GM19025 (cell line): Measurements from ENCODE around the gene MUC13.

ENCODE experiments used
- ATAC-seq: cut with Tn5 transposase; IDR thresholded peaks from one replicate; pipeline ENCODE4 v1.9.1; 2021; ENCODE audit warnings: mild to moderate bottlenecking, low read depth, moderate library complexity; ENCODE audit not compliant: unreplicated experiment

Gene MUC13

DNA sequence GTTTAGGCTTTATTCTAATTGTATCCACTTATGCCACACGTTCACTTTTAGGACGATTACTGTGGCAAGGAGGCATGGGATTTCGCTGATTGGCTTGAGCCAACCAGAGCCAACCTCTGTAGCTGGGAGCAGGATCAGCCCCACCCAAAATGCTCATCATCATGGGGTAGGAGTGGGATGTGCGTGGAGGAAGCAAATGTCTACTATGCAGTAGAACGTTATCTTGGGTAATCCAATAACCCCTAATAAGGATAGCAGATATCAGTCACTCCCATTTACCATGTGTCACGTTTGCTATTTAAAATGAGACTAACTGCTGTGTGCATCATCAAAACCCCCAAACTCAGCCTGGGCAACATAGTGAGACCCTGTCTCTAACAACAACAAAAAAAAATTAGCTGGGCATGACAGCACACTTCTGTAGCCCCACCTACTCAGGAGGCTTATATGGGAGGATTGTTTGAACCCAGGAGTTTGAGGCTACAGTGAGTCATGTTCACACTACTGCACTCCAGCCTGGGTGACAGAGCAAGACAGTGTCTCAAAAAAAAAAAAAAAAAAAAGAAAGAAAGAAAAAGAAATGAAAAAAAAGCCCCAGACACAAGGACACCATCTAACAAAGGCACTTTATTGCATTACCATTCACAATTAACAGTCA, 29.6 kb downstream of the MUC13 start:
- no peak for ATAC-seq

DNA sequence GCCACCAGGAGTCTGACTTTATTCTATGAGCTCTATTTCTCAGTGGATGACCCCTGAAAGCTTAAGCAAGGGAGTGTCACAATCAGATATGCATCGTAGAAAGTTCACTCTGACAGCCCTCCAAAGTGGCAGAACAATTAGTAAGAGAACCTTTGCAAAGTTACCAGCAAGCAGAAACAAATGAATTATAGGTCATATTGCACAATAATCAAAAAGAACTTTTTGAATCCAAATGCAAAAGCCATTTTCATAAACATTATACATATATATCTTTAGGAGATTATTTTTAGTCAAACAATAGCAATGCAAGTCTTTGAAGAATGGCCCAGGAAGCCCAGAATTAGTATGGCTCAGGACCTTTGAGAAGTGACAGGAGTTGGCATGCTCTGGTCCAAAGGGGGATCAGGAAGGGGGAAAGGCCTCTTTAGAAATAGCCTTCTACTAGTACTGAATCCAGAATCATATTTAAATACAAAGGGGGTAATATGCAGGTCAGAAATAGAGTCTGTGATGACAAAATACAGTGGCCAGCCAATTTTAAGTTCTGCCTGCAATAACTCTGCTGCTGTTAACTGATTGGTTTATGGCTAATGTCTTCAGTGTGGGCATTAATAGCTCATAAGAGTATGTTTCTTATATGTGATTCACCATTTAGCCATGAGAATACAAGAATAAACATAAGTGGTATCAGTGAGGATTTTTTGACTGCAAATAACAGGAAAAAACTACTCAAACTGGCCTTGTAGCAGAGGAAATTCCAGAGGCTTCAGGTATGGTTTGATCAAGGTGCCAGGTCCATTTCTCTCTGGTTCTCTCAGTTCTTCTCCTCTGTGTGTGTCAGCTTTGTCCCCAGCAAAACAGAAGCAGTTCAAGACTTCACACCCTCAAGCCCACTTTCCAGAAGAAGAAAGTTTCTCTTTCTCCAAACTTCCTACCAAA, 30.4 kb downstream of the MUC13 start:
- no peak for ATAC-seq

DNA sequence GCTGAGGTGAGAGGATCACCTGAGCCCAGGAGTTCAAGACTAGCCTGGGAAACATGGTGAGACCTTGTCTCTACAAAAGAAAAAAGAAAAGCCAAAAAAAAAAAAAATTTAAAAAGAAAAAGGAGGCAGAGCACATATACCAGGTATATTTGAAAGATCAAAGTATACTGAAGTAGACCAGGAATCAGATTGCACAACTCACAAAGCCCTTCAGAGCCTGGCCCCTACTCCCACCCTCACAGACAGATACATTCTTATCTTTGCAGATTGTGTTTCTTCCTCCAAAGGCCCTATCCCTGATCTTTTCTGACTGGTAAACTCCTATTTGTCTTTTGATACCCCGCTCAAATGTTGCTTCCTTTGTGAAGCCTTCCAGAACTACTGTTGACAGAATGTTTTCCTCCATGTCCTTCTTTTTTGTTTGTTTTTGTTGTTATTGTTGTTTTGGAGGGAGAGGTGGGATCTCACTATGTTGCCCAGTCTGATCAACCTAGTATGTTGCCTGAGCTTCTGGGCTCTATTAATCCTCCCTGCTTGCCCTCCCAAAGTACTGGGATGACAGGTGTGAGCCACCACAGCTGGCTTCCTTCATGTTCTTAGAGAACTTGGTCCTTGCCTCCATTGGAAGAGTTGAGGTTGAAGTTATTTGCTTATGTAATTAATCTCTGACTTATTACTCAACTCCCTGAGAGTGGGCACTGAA, 37.6 kb downstream of the MUC13 start:
- no peak for ATAC-seq

DNA sequence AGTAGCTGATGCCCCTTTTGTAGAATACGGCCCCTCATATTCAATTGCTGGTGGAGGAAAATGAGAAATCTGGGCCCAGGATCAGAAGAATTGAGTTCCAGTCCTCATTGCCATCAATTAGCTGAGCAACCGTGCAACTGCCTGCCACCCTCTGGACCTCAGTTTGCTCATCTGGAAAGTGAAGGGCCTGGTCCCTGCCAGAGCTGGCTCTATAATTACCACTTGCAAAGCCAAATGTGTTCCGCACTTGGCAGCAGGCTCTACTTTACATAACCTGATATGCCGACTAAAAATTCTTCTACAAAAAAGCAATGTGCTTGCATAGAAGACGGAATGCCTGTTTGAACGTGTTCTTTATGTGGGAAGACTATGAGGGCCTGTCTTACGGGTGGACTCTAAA, 38.8 kb downstream of the MUC13 start:
- ATAC-seq = no peak

DNA sequence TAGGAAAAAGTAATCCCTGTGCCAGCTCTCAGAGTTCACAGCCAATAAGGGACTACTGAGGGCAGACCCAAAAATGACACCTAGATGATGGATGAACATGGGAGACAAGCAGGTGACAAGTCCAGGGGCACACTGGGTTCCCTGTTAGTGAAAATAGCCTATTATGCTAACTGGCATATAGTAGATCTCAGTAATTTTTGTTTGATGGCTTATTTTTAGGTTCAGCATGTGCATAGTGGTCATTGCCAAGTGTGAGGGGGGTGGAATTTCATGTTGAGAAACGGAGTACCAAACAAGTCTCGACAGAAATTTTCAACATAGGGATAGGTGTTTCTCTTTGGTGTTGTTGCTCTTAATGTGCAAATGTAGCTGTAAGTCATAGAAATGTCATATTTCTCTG, 41.0 kb downstream of the MUC13 start:
- ATAC-seq = no peak

DNA sequence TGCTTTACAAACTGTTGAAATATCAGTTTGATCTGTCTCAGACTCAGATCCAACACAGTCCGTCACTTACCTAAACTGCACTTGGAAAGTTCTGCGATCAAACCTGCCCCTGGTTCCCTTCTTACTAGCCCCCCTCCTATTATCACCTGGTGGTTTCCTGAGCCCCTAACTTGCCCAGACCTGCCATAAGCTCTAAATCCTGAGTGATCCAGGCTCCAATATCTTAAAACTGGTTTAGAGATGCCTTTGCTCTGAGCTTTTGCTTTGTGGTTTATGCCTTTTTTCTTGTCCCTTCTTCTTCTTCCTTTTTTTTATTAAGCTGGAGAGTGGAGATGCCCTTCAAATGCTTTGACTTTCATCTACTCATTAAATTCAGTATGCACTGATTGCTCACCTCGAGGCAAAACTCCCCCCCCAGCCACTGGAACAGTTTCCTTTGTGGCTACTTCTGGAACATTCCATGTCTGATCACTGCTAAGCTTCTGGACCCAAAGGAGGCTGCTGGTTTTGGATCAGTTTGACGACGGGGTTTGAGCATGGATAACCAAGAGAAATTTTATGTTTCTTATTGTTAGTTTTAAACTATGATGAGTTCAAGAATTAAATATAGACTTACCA, 43.9 kb downstream of the MUC13 start:
- no peak for ATAC-seq

DNA sequence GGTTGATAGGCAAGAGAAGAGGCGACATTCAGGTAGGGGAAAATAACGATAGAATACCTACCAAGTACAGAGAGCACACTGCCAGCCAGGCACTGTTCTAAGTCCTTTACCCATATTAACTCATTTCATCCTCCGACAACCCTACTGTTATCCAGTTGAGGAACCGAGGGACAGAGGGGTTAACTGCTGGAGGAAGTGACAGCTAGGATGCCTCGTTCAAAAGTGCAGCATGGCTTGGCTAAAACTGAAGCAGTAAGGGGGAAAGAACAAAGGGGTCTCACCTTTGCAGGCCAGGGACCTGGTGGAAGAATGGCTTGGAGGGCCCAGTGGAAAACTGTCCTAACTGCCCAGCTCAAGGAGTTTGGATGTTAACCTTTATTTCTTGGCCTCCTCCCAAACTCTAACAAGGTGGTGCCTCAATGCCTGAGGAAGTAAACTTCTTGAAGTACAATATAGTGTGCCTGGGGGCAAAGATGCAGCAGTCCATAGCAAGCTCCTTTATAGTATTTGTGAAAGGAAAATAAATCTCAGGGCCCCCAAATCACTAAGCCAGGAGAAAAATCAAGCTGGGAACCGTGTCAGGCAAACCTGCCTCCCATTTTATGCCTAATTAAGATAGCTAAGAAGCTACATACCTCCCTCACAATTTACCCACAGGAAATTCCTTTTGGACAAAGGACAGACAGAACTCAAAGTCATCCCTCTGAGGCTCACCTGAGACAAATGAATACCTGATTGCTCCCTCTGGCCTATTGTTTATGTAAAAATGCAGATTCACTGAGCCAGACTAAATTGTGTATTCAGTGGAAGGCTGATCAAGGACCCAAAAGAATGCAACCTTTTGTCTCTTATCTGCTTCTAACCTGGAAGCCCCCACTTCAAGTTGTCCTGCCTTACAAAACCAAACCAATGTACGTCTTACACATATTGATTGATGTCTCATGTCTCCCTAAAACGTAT, 45.8 kb downstream of the MUC13 start:
- no peak for ATAC-seq

DNA sequence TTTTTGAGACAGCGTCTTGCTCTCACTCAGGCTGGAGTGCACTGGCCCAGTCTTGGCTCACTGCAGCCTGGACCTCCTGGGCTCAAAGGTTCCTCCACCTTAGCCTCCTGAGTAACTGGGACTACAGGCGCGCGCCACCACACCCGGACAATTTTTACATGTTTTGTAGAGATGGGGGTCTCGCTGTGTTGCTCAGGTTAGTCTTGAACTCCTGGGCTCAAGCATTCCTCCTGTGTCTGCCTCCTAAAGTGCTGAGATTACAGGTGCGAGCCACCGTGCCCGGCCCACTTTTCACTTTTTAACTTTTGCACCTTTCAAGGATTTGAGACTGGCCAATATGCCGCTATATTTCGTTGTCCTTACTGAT, 46.6 kb downstream of the MUC13 start:
- ATAC-seq = no peak

DNA sequence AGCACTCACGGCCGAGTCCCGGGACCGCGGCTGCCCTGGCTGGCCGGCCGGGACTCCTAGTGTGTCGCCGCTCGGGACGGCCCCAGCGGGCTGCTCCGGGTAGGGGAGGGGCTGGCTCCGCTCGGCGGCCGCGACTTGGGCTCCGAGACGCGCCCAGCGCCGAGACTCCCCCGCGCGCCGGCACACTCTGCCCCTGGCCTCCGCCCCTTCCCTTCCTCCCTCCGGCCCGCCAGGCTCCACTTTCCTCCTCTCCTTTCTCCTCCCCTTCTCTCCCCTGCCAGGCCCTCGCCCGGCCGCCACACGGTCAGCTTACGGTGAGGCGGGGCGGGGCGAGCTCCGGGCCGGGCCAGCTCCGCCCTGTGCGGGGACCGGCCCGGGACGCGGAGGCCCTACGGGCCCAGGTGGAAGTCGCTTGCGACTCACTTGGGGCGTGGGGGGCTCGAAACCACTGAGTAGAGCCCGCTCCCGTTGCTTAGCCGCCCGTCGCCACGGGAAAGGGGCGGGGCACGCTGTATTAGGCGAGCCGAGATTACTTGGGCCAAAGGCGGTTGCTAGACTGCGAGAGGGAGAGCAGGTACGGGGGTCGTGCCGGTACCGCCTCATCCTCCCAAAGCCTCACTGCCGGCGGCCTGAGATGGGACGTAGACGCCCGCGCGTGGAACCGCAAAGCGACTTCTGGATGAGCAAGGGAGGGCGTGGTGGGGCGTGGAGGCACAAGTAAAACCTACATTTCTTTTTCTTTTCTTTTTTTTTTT, 47.2 kb downstream of the MUC13 start, which contains the start of gene ITGB5:
ITGB5 (minus strand) TSS at position 189 of the 755 bp plus-strand sequence. CDS start 365 bp downstream, outside the sequence.
- ATAC-seq = peak; percentile 68

DNA sequence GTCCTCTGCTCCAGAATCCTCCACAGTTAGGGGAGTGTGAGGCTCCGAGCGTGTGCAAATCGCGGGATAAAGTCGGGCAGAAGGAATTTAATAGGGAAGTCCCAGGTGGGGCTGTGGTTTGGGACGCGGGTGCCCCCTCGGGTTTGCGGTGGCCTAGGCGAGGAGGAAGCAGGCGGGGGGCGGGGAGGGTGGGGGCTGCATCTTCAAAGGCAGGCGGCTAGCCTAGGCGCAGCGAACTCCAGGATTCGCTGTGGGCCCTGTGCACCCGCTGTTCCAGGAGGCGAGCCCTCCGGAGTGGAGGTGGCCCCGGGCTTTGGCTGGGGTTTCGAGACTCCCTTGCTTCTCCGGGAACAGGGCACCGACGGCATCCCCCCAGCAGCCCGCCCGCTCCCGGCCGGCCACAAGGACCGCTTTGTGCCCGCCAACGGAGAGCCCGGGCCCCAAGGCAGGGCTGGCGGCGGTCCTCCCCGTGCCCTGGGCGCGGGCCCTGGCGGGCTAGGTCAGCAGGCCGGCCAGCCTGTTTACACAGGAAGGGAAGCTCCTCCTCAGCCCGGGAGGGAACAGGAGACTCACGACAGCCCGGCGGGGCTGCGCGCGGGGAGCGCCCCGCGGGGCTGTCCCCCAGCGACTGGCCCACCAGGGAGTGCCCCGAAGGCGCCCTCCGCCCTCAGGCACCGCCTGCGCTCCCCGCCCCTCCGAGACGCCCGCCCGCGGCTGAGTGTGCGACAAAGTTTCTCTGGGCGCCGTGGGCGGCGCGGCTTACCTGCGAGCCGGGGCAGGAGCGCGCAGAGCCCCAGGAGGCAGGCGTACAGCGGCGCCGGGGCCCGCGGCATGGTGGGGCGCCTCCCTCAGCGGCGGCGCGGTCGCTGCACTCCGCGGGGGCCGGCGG, 48.1 kb downstream of the MUC13 start:
- peak; percentile 53 for ATAC-seq

DNA sequence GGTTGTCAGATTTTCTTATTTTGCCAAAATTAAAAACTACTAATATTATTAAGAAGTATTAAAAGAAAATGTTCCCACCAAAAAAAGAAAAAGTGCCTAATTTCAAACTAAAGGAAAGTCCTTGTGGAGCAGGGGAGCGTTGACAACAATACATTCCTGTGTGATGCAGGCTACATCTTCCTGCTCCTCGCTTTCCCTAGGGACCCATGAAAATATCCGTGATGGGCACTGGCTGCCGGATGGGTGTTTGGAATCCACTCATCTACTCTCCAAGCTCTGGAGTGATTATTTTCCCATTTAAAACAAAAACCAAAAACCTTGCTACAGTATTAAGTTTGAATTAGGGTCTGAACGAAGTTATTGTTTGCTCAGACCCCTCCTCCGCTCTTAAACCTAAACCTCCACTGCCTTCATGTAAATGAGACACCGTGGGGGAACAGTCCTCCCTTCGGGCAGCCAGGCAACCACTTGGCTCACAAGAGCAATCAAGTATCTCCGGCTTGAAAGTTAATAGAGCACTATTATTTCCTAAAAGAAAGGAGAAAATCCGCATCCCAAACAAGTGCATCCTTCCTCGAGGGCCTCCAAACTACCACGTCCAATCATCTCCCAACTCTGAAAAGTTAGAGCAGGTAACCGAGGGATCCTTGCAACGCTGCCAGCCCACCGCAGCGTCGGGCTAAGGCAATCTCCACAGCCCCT, 48.9 kb downstream of the MUC13 start:
- ATAC-seq = no peak

DNA sequence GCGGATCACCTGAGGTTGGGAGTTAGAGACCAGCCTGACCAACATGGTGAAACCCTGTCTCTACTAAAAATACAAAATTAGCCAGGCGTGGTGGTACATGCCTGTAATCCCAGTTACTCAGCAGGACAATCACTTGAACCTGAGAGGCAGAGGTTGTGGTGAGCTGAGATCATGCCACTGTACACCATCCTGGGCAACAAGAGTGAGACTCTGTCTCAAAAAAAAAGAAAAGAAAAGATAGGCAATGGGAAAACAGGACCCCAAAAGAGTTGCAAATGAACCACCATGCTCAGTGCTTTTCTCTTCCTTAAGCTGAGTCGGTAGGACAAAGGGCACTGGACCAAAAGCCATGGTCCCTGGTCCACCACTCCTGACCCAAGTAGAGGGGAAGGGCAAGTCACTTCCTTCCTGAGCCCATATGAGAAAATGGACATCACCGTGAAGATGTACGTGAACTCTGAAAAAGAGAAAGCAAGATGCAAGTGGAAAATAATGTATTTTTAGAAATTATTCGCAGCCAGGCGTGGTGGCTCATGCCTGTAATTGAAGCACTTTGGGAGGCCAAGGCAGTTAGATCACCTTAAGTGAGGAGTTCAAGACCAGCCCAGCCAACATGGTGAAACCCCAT, 50.0 kb downstream of the MUC13 start:
- no peak for ATAC-seq

DNA sequence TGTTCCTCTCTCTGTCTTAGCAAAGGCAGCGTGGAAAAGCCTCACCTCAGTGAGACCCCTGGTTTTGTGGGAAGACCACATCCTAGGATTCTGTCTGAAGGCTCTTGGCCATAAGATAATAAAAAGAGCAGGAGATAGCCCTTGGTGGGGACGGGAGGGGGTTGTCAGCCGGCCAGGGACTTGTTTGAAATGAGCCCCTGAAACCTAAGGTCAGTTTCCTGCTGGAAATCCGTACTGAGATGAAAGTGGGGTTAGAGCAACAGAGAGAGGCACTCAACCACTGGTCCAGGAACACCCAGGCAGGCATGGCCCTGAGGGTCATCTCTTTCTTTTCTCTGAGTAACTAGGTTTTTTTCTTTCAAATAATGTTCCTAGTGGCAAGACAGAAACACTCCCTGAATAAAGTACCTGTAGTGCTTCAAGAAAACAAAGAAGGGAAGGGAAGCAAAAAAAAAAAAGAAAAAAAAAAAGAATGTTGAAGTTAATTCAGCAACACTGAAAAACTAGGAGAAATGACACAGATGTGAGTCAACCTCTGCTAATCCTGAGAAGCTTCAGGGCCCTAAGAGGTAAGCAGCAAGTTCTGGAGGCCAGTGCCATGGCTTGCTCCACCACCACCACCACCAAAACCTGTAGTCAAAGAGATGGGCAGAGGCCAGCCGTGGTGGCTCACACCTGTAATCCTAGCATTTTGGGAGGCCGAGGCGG, 50.6 kb downstream of the MUC13 start:
- ATAC-seq = no peak

DNA sequence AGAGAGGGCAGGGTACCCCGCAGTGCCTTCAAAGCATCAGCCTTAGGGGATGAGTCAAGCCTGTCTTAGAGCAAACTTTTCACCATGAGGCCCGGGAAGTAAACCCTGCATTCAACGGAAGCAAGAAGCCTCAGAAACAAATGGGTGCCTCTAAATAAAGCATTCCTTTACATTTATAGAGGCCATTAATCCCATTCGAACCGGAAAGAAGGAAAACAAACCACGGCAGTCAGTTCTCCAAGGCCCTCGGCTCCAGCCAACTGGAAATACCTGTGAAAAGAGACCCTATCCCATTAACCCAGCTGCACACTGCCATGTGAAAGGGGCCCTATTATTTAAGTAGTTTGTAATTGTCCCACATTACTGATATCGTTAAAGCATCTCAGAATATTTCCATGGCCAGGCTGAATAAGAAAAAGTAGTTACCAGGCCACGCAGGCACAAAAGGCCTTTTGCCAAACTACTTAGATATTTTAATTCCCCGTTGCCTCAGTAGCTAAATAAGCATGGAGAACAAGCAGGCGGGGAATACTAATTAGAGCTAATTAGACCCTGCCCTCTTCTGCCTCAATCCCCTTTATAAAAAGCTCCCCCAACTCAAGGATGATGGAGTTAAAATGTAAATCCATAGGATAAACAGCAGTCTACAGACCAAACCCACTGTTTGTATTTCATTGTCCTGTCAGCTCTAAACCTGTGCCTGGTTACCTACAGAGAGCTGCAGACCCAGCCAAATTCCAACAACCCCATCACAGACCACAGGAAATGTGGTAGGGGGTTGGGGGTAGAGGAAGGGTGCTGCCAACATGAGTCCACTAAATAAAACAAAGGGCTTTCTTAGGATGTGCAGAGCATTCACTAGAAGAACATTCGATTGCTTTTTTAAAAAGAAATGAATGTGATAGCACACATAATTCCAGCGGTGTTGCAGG, 51.5 kb downstream of the MUC13 start:
- ATAC-seq = no peak

DNA sequence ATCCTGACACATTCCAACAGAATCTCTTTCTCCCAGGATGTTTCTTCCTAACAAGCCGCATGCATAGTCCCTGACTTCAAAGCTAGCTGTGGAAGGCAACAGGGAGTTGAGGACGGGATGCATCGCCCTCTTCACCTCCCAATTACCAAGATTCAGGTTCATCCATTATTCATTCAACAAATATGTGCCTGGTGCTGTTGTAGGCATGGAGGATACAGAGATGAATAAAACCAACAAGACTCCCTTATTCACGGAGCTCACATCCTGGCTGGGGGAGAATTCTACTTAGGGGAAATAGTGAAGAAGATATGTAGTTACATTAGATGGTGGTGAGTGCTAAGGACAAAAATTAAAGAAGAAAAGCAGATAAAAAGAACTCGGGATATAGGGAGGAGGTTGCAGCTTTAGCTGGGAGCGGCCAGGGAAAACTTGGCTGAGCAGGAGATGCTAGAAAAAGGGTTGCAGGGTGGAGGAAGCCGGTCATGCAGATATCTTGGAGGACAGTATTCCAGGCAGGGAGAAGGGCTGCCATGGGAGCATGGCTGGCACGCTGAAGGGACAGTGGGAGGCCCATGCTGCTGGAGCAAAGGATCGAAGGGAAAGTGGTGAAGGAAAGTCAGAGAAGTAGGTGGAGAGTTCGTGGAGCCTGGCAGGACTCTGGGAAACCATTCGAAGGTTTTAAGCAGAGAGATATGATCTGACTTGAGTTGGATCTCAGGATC, 52.4 kb downstream of the MUC13 start:
- no peak for ATAC-seq
